Muscle layer of duodenum (tissue), 2 donors: ENCODE measurements around the gene NOXO1.

ENCODE experiments used
- H3K27ac ChIP-seq: one replicate; pipeline ENCODE4 v1.7.0; 2013; ENCODE audit warnings: mild to moderate bottlenecking, low read length
- H3K27me3 ChIP-seq: one replicate; pipeline ENCODE4 v1.7.0; 2013; ENCODE audit warnings: low read depth, mild to moderate bottlenecking, control low read depth, low read length
- H3K36me3 ChIP-seq, 2 donors: one replicate each; pipeline ENCODE4 v1.7.0; 2013; ENCODE audit warnings: low read length in 2 of 2, control low read depth in 1 of 2, mild to moderate bottlenecking in 1 of 2; ENCODE audit not compliant: insufficient read depth in 2 of 2, control insufficient read depth in 1 of 2
- H3K4me1 ChIP-seq, 2 donors: one replicate each; pipeline ENCODE4 v1.7.0; 2013; ENCODE audit warnings: low read length in 2 of 2, mild to moderate bottlenecking in 2 of 2, control low read depth in 1 of 2, moderate library complexity in 1 of 2; ENCODE audit not compliant: insufficient read depth in 2 of 2, control insufficient read depth in 1 of 2
- H3K4me3 ChIP-seq, 2 donors: one replicate each; pipeline ENCODE4 v1.7.0; 2013; ENCODE audit warnings: low read length in 2 of 2, low read depth in 1 of 2, mild to moderate bottlenecking in 1 of 2
- H3K9me3 ChIP-seq, 2 donors: one replicate each; pipeline ENCODE4 v1.7.0; 2013; ENCODE audit warnings: low read length in 2 of 2, control low read depth in 1 of 2, mild to moderate bottlenecking in 1 of 2; ENCODE audit not compliant: control insufficient read depth in 1 of 2
- donor health status: healthy.

NOXO1 gene

DNA sequence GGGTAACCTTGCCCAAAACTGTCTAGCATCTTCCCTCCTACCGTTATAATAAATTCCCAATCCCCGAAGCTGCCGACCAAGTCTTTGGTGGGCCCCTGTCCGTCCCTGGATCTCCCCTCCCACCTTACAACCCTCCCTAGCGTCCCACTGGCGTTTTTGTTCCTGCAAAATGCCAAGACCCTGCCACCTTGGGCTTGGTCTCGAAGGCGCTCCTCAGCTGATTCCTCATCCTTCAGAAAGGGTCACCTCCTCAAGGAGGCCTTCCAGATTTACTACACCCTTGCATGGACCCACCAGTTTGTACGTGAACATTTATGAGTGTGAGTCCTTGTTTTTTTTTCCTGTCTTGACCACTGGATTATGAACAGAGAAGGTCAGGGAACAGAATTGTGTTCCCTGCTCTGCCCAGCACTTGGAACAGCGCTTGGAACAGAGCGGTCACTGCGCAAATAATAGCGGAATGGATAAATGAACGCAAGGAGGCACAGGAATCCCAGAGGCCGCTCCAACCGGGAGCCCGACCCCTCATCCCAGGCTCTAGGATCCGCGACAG lies 1.8 kb upstream of the NOXO1 start:
- Histone ChIP-seq H3K4me1 (peaks cover 15 to 25% of the 10 kb centered on the region in 2 donors), H3K27me3 (peaks cover 28% of the 10 kb centered on the region), H3K27ac (no peak overlapping the region), H3K9me3 (no peaks in the 10 kb centered on the region), H3K36me3 (peaks cover 9 to 31% of the 10 kb centered on the region in 2 donors), H3K4me3 (peak overlapping the region; percentile 33 to 83)

DNA sequence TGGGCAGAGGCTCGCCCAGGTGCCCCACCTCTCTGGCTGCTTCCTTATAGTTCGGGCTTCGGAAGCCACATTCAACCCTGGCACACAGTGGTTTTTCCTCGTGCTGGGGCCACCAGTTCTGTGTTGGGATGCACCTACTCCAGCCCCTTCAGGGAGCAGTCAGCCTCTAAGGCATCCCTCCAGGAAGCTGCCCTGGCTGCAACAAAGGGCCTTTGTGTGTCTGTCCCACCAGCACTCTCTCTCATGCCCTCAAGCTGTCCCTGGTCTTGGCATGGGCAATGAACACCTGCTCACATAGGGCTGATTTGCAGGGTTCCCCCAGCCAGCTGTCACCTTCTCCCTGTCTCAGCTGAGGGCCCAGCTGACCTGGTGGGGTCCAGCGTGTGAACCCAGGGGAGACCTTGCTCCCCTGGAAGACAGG lies 754 bp upstream of the NOXO1 start:
- peaks cover 15 to 25% of the 10 kb centered on the region in 2 donors for H3K4me1 ChIP-seq
- H3K36me3 ChIP-seq, result peaks cover 18 to 38% of the 10 kb centered on the region in 2 donors
- no peak overlapping the region for H3K27ac ChIP-seq
- peaks cover 28% of the 10 kb centered on the region for H3K27me3 ChIP-seq
- no peaks in the 10 kb centered on the region for H3K9me3 ChIP-seq
- no peak overlapping the region for H3K4me3 ChIP-seq

DNA sequence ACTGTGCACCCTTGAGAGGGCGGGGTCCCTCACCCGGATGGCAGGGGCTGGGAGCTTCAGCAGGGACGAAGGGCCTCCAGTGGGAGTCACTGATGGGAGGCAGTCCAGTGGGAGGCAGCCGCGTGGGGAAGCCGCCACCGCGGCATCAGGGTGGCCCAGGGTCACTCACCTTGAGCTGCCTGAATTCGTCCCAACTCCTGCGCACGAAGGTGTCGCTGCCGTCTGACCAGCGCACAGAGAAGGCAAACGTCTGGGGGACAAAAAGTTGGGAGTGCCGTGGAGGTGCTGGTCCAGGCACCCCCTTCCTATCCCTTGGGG lies 540 bp downstream of the NOXO1 start:
- Histone ChIP-seq H3K4me3 (no peak overlapping the region), H3K9me3 (no peaks in the 10 kb centered on the region), H3K27ac (no peak overlapping the region), H3K27me3 (peaks cover 28% of the 10 kb centered on the region), H3K4me1 (peaks cover 15 to 25% of the 10 kb centered on the region in 2 donors), H3K36me3 (peaks cover 23 to 38% of the 10 kb centered on the region in 2 donors)

DNA sequence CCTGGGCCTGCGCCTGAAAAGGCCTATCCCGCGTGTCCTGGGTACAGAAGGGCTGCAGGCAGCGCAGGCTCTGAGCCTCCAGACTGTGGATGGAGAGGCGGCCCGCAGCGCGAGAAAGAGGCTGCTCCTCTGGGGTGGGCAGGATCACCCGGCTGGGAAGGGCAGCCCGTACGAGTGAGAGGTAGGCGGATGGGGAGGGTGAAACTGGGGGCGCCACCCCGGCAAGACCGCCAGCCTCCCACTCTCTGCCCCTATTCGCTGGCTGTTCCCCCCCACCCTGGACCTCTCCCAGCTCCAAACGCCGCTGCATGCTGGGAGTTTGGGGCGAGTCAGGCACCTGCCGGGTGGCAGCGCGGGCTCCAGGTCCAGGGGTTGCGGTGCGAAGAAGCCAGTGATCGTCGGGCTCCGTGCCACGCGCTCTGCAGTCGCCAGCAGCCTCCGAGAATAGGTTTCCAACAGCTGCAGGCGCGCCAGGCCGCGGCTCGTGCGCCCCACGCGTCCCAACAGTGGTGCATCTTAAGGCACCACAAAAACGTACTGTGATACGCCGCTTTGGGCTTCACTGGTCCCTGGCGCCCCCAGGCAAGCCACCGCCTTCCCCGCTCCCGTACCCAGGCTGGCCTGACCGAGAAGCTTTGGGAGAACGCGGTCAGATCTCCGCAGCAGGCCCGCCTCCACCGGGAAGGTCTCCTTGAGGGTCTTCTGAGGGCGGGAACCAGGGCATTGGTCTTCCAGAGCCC lies 1.1 kb downstream of the NOXO1 start:
- Histone ChIP-seq H3K27me3 (peaks cover 28% of the 10 kb centered on the region), H3K4me1 (peaks cover 11 to 20% of the 10 kb centered on the region in 2 donors), H3K27ac (no peak overlapping the region), H3K4me3 (no peak overlapping the region), H3K36me3 (peaks cover 27 to 38% of the 10 kb centered on the region in 2 donors), H3K9me3 (no peaks in the 10 kb centered on the region)

DNA sequence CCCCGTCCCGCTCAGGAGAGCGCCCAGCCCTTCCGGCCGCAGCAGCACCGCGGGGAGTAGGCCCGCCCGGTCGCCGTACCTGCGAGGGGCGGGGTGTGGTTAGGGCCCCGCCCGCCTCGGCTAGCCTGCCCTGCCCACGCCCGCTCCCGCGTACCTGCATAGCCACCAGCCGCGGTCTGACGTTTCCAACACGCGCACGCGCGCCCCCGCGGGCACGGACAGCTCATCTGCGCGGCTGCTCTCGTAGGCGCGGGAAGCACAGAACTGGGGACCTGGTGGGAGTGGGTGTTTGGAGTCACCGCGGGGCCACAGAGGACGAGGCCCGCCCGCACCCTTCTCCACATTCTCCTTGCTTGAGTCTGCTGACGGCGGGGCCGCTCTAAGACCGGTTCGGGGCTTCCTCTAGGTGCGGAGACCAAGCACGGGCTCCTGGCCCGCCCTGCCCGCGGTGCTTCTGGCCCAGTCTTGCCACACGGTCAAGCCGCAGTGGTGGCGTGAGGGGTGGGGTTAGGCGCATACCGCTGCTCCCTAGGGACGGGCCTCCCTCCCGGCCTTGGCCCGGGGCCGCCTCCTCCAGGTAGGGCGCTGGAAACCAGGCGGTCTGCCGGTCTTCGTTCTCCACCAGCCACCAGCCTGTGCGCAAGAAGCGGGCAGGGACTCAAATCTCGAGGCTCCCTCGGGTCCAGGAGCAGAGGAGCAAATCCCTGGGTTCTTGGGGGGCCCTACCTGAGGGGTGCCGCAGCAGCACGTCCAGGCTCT lies 1.8 kb downstream of the NOXO1 start:
- Histone ChIP-seq H3K4me3 (no peak overlapping the region), H3K27ac (no peak overlapping the region), H3K27me3 (peaks cover 28% of the 10 kb centered on the region), H3K4me1 (peaks cover 6 to 13% of the 10 kb centered on the region in 2 donors), H3K9me3 (no peaks in the 10 kb centered on the region), H3K36me3 (peaks cover 29 to 46% of the 10 kb centered on the region in 2 donors)

DNA sequence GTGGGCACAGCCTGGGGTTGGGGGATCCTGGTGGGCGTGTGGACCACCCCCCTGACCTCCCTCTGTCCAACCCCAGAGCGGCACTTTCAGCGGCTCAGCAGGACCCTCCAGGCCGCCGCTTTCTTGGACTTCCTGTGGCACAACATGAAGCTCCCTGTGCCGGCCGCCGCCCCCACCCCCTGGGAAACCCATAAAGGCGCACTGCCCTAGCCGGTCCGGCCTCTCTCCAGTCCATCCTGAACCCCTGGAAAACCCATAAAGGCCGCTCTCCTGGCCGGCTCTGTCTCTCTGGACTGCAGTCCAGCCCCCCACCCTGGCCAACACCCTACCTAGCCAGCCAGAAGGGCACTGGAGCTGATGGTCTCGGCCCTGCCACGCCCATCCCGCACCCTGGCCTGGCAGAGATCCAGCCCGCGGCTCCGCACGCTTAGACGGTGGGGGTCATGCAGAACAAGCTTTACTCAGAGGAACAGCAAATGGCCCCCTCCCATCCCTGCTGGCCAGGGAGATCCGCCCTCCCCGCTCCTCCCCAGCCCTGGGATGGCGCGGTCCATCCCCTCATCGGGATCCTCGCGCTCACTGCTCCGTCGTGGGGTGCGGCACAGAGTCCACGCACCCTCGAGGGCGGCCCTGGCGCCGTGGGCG lies 2.7 kb downstream of the NOXO1 start:
- peaks cover 28% of the 10 kb centered on the region for H3K27me3 ChIP-seq

DNA sequence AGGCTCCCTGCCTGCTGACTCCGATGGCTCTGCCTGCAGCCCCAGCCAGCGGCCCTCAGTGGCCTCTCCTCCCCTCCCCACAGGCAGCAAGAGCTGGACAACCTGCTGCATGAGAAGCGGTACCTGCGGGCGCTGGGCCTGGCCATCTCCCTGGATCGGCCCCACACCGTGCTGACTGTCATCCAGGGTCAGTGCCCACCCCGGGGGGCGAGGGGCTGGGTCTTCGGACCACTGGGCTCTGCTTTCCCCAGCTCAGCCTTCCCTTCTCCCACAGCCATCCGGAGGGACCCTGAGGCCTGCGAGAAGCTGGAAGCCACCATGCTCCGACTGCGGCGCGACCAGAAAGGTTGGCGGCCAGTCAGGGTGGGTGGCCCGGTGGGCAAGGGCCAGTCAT lies 3.4 kb downstream of the NOXO1 start:
- H3K36me3 ChIP-seq, result peaks cover 29 to 51% of the 10 kb centered on the region in 2 donors
- H3K4me1 ChIP-seq, result peaks cover under 1 to 16% of the 10 kb centered on the region in 2 donors
- no peak overlapping the region for H3K27ac ChIP-seq
- H3K27me3 ChIP-seq, result peaks cover 28% of the 10 kb centered on the region
- no peaks in the 10 kb centered on the region for H3K9me3 ChIP-seq
- no peak overlapping the region for H3K4me3 ChIP-seq

More for the DNA sequence above, 2.7 kb downstream of the NOXO1 start:
- Histone ChIP-seq H3K27ac (no peak overlapping the region), H3K4me1 (peaks cover 6 to 16% of the 10 kb centered on the region in 2 donors), H3K36me3 (peaks cover 29 to 51% of the 10 kb centered on the region in 2 donors), H3K9me3 (no peaks in the 10 kb centered on the region), H3K4me3 (no peak overlapping the region)

DNA sequence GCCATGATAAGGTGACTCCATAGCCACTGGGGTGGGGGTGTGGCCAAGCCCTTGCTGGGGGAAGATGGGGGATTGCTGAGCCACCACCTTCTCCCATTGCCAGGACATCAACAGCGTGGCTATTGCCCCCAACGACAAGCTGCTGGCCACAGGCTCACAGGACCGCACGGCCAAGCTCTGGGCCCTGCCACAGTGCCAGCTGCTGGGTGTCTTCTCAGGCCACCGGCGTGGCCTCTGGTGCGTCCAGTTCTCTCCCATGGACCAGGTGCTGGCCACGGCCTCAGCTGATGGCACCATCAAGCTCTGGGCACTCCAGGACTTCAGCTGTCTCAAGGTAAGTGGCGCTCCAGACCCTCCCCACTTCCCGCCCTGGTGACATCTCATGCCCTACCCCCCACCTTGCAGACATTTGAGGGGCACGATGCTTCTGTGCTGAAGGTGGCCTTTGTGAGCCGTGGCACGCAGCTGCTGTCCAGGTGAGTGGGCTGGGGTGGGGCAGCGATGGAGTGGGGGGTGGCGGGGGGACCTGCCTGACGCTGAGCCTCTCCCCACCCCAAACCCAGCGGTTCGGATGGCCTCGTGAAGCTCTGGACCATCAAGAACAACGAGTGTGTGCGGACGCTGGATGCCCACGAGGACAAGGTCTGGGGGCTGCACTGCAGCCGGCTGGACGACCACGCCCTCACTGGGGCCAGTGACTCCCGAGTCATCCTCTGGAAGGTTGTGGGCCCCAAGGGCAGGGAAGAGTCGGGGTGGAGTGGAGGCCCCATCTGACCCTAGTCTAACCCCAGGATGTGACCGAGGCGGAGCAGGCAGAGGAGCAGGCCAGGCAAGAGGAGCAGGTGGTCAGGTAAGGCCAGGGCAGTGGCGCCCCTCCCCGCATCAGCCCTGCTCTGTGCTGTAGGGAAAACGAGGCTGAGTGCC lies 4.1 kb downstream of the NOXO1 start:
- H3K9me3 ChIP-seq, result no peaks in the 10 kb centered on the region
- peaks cover 0 to 23% of the 10 kb centered on the region in 2 donors for H3K4me1 ChIP-seq
- H3K27me3 ChIP-seq, result peaks cover 24% of the 10 kb centered on the region
- no peak overlapping the region for H3K27ac ChIP-seq
- no peak overlapping the region for H3K4me3 ChIP-seq
- peaks cover 29 to 51% of the 10 kb centered on the region in 2 donors for H3K36me3 ChIP-seq

DNA sequence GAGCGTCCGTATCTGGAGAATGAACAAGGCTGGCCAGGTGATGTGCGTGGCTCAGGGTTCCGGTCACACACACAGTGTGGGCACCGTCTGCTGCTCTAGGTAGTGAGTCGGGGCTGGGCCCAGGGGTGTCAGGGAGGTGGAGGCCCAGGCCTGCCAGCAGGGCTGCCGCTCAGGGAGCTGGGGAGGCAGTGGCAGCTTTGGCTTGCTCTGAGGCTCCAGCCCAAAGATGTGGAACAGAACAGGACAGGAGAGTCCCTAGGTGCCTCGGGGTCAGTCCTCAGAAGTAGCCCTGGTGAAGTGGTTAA lies 5.1 kb downstream of the NOXO1 start:
- peaks cover 0 to 24% of the 10 kb centered on the region in 2 donors for H3K4me1 ChIP-seq
- H3K9me3 ChIP-seq, result no peaks in the 10 kb centered on the region
- H3K27ac ChIP-seq, result no peak overlapping the region
- H3K27me3 ChIP-seq, result peaks cover 14% of the 10 kb centered on the region
- H3K4me3 ChIP-seq, result no peak overlapping the region
- peaks cover 29 to 51% of the 10 kb centered on the region in 2 donors for H3K36me3 ChIP-seq

DNA sequence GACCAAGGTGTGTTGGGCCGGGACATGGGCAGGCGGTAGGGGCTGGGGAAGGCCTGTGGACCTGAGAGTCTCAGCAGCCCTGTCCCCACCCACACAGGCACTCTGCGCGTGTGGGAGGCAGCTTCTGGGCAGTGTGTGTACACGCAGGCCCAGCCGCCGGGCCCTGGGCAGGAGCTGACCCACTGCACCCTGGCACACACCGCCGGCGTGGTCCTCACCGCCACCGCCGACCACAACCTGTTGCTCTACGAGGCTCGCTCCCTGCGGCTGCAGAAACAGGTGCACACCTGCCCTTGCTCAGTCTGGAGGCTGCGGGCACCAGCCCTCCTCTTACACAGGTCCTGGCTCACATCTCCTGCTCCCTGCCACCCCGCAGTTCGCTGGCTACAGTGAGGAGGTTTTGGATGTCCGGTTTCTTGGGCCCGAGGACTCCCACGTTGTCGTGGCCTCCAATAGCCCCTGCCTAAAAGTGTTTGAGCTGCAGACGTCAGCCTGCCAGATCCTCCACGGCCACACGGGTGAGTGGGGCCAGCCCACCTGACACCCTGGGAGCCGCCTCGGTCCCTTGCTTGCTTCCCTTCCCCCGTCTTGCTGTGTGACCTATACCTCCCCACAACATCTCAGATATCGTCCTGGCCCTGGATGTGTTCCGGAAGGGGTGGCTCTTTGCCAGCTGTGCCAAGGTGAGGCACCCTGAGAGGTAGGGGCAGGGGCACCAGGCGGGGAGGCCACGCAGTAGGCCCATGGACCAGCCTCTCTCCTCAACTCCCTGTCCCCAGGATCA lies 5.6 kb downstream of the NOXO1 start:
- H3K9me3 ChIP-seq, result no peaks in the 10 kb centered on the region
- H3K27me3 ChIP-seq, result peaks cover 9% of the 10 kb centered on the region
- H3K4me1 ChIP-seq, result peaks cover 0 to 28% of the 10 kb centered on the region in 2 donors
- peaks cover 29 to 51% of the 10 kb centered on the region in 2 donors for H3K36me3 ChIP-seq
- no peak overlapping the region for H3K4me3 ChIP-seq
- no peak overlapping the region for H3K27ac ChIP-seq
